GM12878 (cell line): ENCODE measurements around the gene KRTAP5-6. TPM values are rescaled to one million over a fixed set of nuclear protein-coding genes. Genes with fewer than 3 reads are reported as not detected.

Source experiments
- ATAC-seq: fragments of 200-7000 bp; cut with Tn5 transposase; 3 replicates; pipeline ENCODE4 v1.9.1; 2020; ENCODE audit warnings: mild to moderate bottlenecking, moderate library complexity
- BruUV-seq: library from RNA; stranded (reverse); fragments of 400-500 nt; replicated peaks from 2 replicates; lab custom pipeline; 2021; lab: Mats Ljungman, UMichigan
- CTCF ChIA-PET: fragments of 300-600 bp; sonication (Branson Sonifier 250); formaldehyde crosslinking; extraction: SDS; loops from one replicate; lab custom pipeline; 2021; ENCODE audit warnings: inconsistent platforms; lab: Yijun Ruan, JAX
- POLR2A ChIA-PET: fragments of 350-600 bp; formaldehyde crosslinking; extraction: SDS; loops from one replicate; lab custom pipeline; 2021; ENCODE audit warnings: inconsistent platforms; lab: Charles Lee
- RAD21 ChIA-PET: fragments of 300-600 bp; sonication (Branson Sonifier 250); formaldehyde crosslinking; loops from one replicate; lab custom pipeline; 2023; ENCODE audit warnings: antibody characterized with exemption; ENCODE audit not compliant: unreplicated experiment; lab: Charles Lee
- SMC1A ChIA-PET: fragments of 300-600 bp; sonication (Branson Sonifier 250); formaldehyde crosslinking; loops from one replicate; lab custom pipeline; 2023; ENCODE audit not compliant: unreplicated experiment, uncharacterized antibody; lab: Charles Lee
- DNase-seq: peaks from one replicate; pipeline ENCODE4 v3.0.0-alpha.2; 2011; ENCODE audit warnings: low read depth, low spot score
- FAIRE-seq: peaks from 3 replicates; lab custom pipeline; 2011; peaks lifted over from hg19 to GRCh38; lab: Jason Lieb, UNC
- H2AFZ ChIP-seq: 2 replicates; pipeline ENCODE4 v1.6.0; 2011; ENCODE audit warnings: low read depth, low read length, control low read depth; ENCODE audit not compliant: control insufficient read depth
- H3K27ac ChIP-seq: 2 replicates; pipeline ENCODE4 v1.5.1; 2011; ENCODE audit warnings: control low read depth; ENCODE audit not compliant: control insufficient read depth, insufficient read depth
- H3K27me3 ChIP-seq, 2 experiments: replicated peaks in 1 of 2; 2 replicates each; pipeline versions ENCODE4 v1.6.0 to v1.6.1; 2011; ENCODE audit warnings: low read length in 1 of 2; ENCODE audit not compliant: control insufficient read depth in 2 of 2, insufficient read depth in 2 of 2
- H3K36me3 ChIP-seq, 2 experiments: 2 replicates each; pipeline ENCODE4 v1.5.1; 2011; ENCODE audit warnings: low read length in 1 of 2; ENCODE audit not compliant: control insufficient read depth in 2 of 2, insufficient read depth in 2 of 2
- H3K4me1 ChIP-seq: 2 replicates; pipeline ENCODE4 v1.6.1; 2011; ENCODE audit warnings: mild to moderate bottlenecking, low read length, moderate library complexity, mixed read lengths; ENCODE audit not compliant: control insufficient read depth, insufficient read depth
- H3K4me2 ChIP-seq: 2 replicates; pipeline ENCODE4 v1.6.0; 2011; ENCODE audit warnings: control low read depth; ENCODE audit not compliant: control insufficient read depth, insufficient read depth
- H3K4me3 ChIP-seq: fragments of 200-600 bp; sonication (generic); 2 replicates; pipeline ENCODE4 v1.5.1; 2016
- H3K79me2 ChIP-seq: 2 replicates; pipeline ENCODE4 v1.6.0; 2011; ENCODE audit warnings: low read length; ENCODE audit not compliant: control insufficient read depth, insufficient read depth
- H3K9ac ChIP-seq: 2 replicates; pipeline ENCODE4 v1.8.0; 2011; ENCODE audit warnings: low read length, control low read depth, mixed read lengths; ENCODE audit not compliant: control insufficient read depth, insufficient read depth
- H3K9me3 ChIP-seq: replicated peaks from 3 replicates; pipeline ENCODE4 v1.5.1; 2011; ENCODE audit warnings: mild to moderate bottlenecking, low read length; ENCODE audit not compliant: control insufficient read depth, insufficient read depth
- H4K20me1 ChIP-seq: 2 replicates; pipeline ENCODE4 v1.6.0; 2011; ENCODE audit not compliant: control insufficient read depth, insufficient read depth
- HCFC1 ChIP-seq: fragments of 150-350 bp; IDR thresholded peaks from 2 replicates; pipeline ENCODE4 v1.6.1; 2014; ENCODE audit warnings: low read length
- POLR2AphosphoS5 ChIP-seq: IDR thresholded peaks from 2 replicates; pipeline ENCODE4 v1.6.1; 2011; ENCODE audit warnings: mild to moderate bottlenecking, low read length, inconsistent platforms
- RFX5 ChIP-seq: IDR thresholded peaks from 2 replicates; pipeline ENCODE4 v1.6.1; 2011; ENCODE audit warnings: low read depth, low read length, improper control_type of control experiment
- RUNX3 ChIP-seq: IDR thresholded peaks from 2 replicates; pipeline ENCODE4 v1.6.1; 2012; ENCODE audit warnings: low read length, inconsistent platforms
- SMAD5 ChIP-seq: IDR thresholded peaks from 2 replicates; pipeline ENCODE4 v1.6.1; 2016; ENCODE audit warnings: antibody characterized with exemption, low read depth
- SP1 ChIP-seq: IDR thresholded peaks from one replicate; pipeline ENCODE4 v1.6.1; 2011; ENCODE audit warnings: low read depth, low read length
- SPI1 ChIP-seq: IDR thresholded peaks from 2 replicates; pipeline ENCODE4 v1.6.1; 2011; ENCODE audit warnings: low read depth, mild to moderate bottlenecking, low read length, moderate library complexity, borderline replicate concordance; ENCODE audit not compliant: insufficient read depth
- TARDBP ChIP-seq: IDR thresholded peaks from 2 replicates; pipeline ENCODE4 v1.6.1; 2016; ENCODE audit warnings: borderline replicate concordance
- TCF3 ChIP-seq: IDR thresholded peaks from 2 replicates; pipeline ENCODE4 v1.6.1; 2012; ENCODE audit warnings: low read depth, mild to moderate bottlenecking, low read length, borderline replicate concordance; ENCODE audit not compliant: insufficient read depth
- WRNIP1 ChIP-seq: IDR thresholded peaks from 2 replicates; pipeline ENCODE4 v1.6.1; 2011; ENCODE audit warnings: low read depth, low read length, improper control_type of control experiment, borderline replicate concordance
- WGBS: methylation state at CpG from one replicate; pipeline ENCODE4 v1.1.6; 2016; ENCODE audit warnings: low lambda C conversion rate; ENCODE audit not compliant: insufficient replicate concordance, insufficient coverage; ENCODE audit errors: missing lambda C conversion rate; 5-methylcytosine and 5-hydroxymethylcytosine counted together
- in situ Hi-C: fragments of 300-500 bp; cut with MboI; formaldehyde crosslinking; loops from 9 replicates; pipeline ENCODE4 v1.14.3; 2018; ENCODE audit warnings: mixed read lengths
- intact Hi-C: fragments of 100-400 bp; cut with micrococcal nuclease; formaldehyde crosslinking; loops from one replicate; pipeline ENCODE4 v1.14.2; 2022; ENCODE audit not compliant: unreplicated experiment
- polyA plus RNA-seq, 11 experiments: library from polyadenylated mRNA; depleted of rRNA in 4 of 11; unstranded in 6 of 11; stranded (reverse) in 5 of 11; fragments of >200 nt; fragmentation: Nextera tagmentation in 4 of 11; fragmentation: Illumina TruSeq in 1 of 11; extraction: Ambion mirVana in 4 of 11; extraction: Trizol in 1 of 11; gene quantifications; 1 replicate in 1 of 11; 2 replicates in 10 of 11; pipeline versions ENCODE4 v1.2.1 to v1.2.3, GENCODE V29; 2011 to 2016; ENCODE audit warnings: inconsistent platforms in 2 of 11, missing spikeins in 2 of 11, low read depth in 1 of 11
- total RNA-seq, 4 experiments: library from RNA; depleted of rRNA in 3 of 4; stranded (reverse); fragments of >200 nt in 3 of 4; fragmentation: Illumina TruSeq in 1 of 4; extraction: Trizol in 1 of 4; gene quantifications; 2 replicates each; pipeline versions ENCODE4 v1.2.1 to v1.2.3, GENCODE V29; 2013 to 2021
- TF ChIP-seq, protein P1 (sequence below): fragments of 450-650 bp; IDR thresholded peaks from 2 replicates; pipeline ENCODE4 v1.6.1; 2017; ENCODE audit warnings: mild to moderate bottlenecking

The KRTAP5-6 gene
- total and polyA plus RNA-seq, 10 of the 15 experiments (the other 5 are each of a cell fraction or from before 2014, with no cell fraction given), result not detected

DNA sequence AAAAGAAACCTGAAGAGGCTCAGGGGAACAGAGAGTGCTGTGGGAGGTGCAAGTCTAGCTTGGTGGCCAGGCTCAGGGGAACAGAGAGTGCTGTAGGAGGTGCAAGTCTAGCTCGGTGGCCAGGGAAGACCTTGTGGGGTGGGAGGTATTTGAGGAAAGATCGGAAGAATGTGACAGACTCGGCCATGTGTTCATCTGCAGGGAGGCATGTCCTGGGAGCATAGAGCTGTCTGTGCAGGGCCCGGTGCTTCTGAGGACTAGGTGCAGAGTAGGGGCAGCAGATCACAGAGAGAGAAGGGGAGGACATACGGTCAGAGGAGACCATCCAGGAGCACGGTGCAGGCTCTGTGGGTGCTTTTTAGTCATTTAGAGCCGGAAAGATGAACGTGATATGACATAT is 42.6 kb downstream of the KRTAP5-6 start:
- DNase-seq (no peak), FAIRE-seq (no peak), ATAC-seq (no peak)
- intact Hi-C loops (no loop called here), in situ Hi-C loops (no loop called here)
- H4K20me1 ChIP-seq, result no peaks in the 10 kb centered on the region
- no peak overlapping the region for H3K9ac ChIP-seq
- H3K27me3 ChIP-seq, result no peaks in the 10 kb centered on the region
- BruUV-seq, result no TSS peak
- H3K9me3 ChIP-seq, result peaks cover 2% of the 10 kb centered on the region; the same call in 2 of the 3 replicates
- CTCF ChIA-PET, result interaction anchor here (1.3 kb wide), 1 partner anchor 45 kb away, joined by 4 read pairs; no protein-coding TSS in a partner anchor
- H3K79me2 ChIP-seq, result no peaks in the 10 kb centered on the region
- SMC1A ChIA-PET, result no interaction called here
- TF ChIP-seq TCF3 (no peak), SPI1 (peak; percentile 14; the same call in 1 of the 2 replicates)
- H3K36me3 ChIP-seq, result no peaks in the 10 kb centered on the region
- no peak overlapping the region for H3K27ac ChIP-seq
- no peaks in the 10 kb centered on the region for H3K4me1 ChIP-seq
- H3K4me3 ChIP-seq, result no peak overlapping the region
- H3K4me2 ChIP-seq, result no peak overlapping the region
- POLR2A ChIA-PET, result no interaction called here
- H2AFZ ChIP-seq, result no peak overlapping the region
- RAD21 ChIA-PET, result interaction anchor here (0.7 kb wide), 1 partner anchor 9 kb away, joined by 4 read pairs; no protein-coding TSS in a partner anchor
- WGBS, result 15% methylated on average over 8 of the region's 8 CpGs

DNA sequence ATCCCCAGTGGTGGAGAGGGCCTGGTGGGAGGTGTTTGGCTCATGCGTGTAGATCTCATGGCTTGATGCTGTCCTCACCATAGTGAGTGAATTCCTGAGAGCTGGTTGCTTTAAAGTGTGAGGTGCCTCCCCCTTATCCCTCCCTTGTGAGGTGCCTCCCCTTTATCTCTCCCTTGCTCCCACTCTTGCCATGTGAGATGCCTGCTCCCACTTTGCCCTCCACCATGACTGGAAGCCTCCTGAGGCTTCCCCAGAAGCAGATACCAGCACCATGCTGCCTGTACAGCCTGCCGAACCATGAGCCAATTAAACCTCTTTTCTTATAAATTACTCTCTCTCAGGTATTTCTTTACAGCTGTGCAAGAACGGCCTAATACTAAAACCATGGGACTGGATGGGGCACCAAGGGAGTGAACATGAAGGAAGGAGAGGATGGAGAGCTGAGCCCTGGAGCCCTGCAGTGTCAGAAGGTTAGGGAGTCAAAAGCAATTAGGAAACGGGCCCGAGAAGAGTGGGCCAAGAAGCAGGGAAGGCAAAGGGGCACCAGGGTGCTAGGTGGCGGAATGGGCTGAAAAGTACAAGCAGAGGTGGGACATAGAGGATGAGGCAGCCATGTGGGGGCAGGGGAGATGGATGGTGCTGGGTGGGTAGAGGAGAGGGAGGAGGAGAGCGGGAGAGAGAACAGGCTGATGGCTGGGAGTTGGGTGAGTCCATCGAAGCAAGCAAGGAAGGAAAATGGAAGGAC is 44.0 kb downstream of the KRTAP5-6 start:
- ChIA-PET POLR2A (no interaction called here), SMC1A (no interaction called here), RAD21 (no interaction called here), CTCF (no interaction called here)
- ATAC-seq (no peak), FAIRE-seq (no peak), DNase-seq (no peak)
- no peaks in the 10 kb centered on the region for H3K4me1 ChIP-seq
- H3K27me3 ChIP-seq, result no peaks in the 10 kb centered on the region
- H3K79me2 ChIP-seq, result no peaks in the 10 kb centered on the region
- H3K9ac ChIP-seq, result no peak overlapping the region
- intact Hi-C loops (no loop called here), in situ Hi-C loops (no loop called here)
- H3K4me2 ChIP-seq, result no peak overlapping the region
- no peak overlapping the region for H3K27ac ChIP-seq
- no peak overlapping the region for H3K4me3 ChIP-seq
- no peaks in the 10 kb centered on the region for H3K36me3 ChIP-seq
- H4K20me1 ChIP-seq, result no peaks in the 10 kb centered on the region
- BruUV-seq, result no TSS peak
- H3K9me3 ChIP-seq, result peaks cover 2% of the 10 kb centered on the region; the same call in 2 of the 3 replicates
- 33% methylated on average over 8 of the region's 8 CpGs for WGBS
- H2AFZ ChIP-seq, result no peak overlapping the region
- TF ChIP-seq, protein P1, sequence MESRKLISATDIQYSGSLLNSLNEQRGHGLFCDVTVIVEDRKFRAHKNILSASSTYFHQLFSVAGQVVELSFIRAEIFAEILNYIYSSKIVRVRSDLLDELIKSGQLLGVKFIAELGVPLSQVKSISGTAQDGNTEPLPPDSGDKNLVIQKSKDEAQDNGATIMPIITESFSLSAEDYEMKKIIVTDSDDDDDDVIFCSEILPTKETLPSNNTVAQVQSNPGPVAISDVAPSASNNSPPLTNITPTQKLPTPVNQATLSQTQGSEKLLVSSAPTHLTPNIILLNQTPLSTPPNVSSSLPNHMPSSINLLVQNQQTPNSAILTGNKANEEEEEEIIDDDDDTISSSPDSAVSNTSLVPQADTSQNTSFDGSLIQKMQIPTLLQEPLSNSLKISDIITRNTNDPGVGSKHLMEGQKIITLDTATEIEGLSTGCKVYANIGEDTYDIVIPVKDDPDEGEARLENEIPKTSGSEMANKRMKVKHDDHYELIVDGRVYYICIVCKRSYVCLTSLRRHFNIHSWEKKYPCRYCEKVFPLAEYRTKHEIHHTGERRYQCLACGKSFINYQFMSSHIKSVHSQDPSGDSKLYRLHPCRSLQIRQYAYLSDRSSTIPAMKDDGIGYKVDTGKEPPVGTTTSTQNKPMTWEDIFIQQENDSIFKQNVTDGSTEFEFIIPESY, result no peak
- no peak for TF ChIP-seq POLR2AphosphoS5
- TF ChIP-seq TARDBP, result no peak
- no peak for TF ChIP-seq WRNIP1
- TF ChIP-seq RUNX3, result no peak
- TF ChIP-seq HCFC1, result no peak
- TF ChIP-seq SMAD5, result no peak
- TF ChIP-seq SP1, result no peak
- no peak for TF ChIP-seq RFX5
